GM12892 (cell line): ENCODE results near the gene ACYP2.

ENCODE experiments used
- POLR2A ChIP-seq: IDR thresholded peaks from 2 replicates; pipeline ENCODE4 v1.6.1; 2011; ENCODE audit warnings: low read depth, low read length, control low read depth
- POLR2AphosphoS5 ChIP-seq: IDR thresholded peaks from 2 replicates; pipeline ENCODE4 v1.6.1; 2011; ENCODE audit warnings: low read depth, low read length, control low read depth

- no peak for TF ChIP-seq POLR2A
- TF ChIP-seq POLR2AphosphoS5, result no peak
Observed at GRCh38 chr2:54149638-54150441, 34.4 kb downstream of the ACYP2 start.
